Sigmoid colon (tissue), 4 donors: ENCODE data around the gene SPPL3.

Source experiments
- CTCF ChIP-seq, 4 experiments: fragments of 450-650 bp in 3 of 4; fragments of 200-600 bp in 1 of 4; IDR thresholded peaks; one replicate each; pipeline ENCODE4 v1.5.1; 2016 to 2019; ENCODE audit warnings: antibody characterized with exemption in 4 of 4, mild to moderate bottlenecking in 3 of 4, moderate library complexity in 2 of 4
- POLR2AphosphoS5 ChIP-seq, 4 donors: sonication (generic); formaldehyde crosslinking; IDR thresholded peaks; one replicate each; pipeline ENCODE4 v1.6.1; 2017; ENCODE audit warnings: antibody characterized with exemption in 4 of 4

DNA sequence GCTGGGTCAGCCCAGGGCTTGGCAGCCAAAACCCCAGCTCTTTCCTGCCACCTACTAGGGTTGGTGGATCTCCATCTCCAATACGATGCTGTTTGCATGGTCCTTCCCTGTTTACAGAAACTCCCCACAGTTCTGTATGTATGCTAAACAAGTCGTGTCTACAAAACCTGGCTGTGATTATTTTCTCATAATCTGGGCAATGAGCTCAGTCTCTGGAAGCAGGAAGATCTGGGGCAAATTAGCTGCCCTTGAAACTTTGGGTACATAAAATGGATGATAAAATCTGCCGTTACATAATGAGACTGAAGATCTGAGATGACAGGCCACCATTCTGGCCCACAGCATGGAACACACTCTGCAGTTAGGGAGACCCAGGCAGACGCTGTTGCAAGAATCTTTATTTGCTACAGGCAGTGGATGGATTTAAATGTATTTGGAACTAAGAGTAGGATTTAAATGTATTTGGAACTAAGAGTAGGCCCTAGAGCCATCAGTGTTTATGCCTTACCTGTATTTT lies 146.9 kb downstream of the SPPL3 start:
- TF ChIP-seq CTCF (IDR thresholded peaks at IDR 0.05) (no peak), POLR2AphosphoS5 (IDR thresholded peaks at IDR 0.05) (no peak)
